ENCODE measurements around the gene BMPER.

DNA sequence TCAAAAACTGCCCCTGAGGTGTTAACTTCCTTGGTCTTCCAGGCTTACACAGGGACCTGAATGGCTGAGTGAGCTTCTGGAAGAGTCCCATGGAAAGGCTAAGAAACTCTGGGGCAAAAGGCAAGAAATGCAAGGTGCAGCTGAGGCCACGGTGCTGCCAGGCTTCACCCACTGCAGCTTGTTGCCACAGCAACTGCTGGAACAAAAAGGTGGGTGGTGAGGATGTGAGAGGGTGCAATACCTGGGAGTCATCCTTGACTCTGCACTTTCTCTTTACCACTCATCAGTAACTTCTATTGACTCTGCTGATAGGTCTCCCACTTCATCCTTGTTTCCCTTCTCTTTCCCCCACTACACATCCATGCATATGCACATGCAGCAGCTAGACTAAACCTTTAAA, 258.6 kb downstream of the BMPER start:
- no peak for TF ChIP-seq CTCF (IDR thresholded peaks at IDR 0.05)
- no peak for TF ChIP-seq POLR2A (IDR thresholded peaks at IDR 0.05)

All from adrenal gland (tissue), 5 donors.